Neural crest cell (in vitro differentiated cells): ENCODE results near the gene INPP4B. TPM values are rescaled to one million over a fixed set of nuclear protein-coding genes. Genes with fewer than 3 reads are reported as not detected.
"Not testable (repeated sequence)": the region's sequence is repeated elsewhere in the genome, so short reads cannot be mapped to it uniquely, and the experiment has no call there.

Source experiments
- DNase-seq: peaks from one replicate; pipeline ENCODE4 v3.0.0; 2021; ENCODE audit warnings: low read depth, mixed read lengths, low spot score
- H3K27ac Mint-ChIP-seq: one replicate; pipeline ENCODE4 v1.8.0; 2021; ENCODE audit warnings: mild to moderate bottlenecking, mixed read lengths; ENCODE audit not compliant: unreplicated experiment
- H3K27me3 Mint-ChIP-seq: 2 replicates; pipeline ENCODE4 v1.8.0; 2021; ENCODE audit warnings: low read depth, mild to moderate bottlenecking, mixed read lengths
- H3K36me3 Mint-ChIP-seq: 2 replicates; pipeline ENCODE4 v1.8.0; 2021; ENCODE audit warnings: low read depth, mild to moderate bottlenecking, mixed read lengths
- H3K4me1 Mint-ChIP-seq: 2 replicates; pipeline ENCODE4 v1.8.0; 2021; ENCODE audit warnings: mixed read lengths
- H3K4me3 Mint-ChIP-seq: one replicate; pipeline ENCODE4 v1.8.0; 2021; ENCODE audit warnings: mild to moderate bottlenecking, mixed read lengths
- H3K9me3 Mint-ChIP-seq: 2 replicates; pipeline ENCODE4 v1.8.0; 2021; ENCODE audit warnings: mixed read lengths
- total RNA-seq: library from RNA; stranded (reverse); gene quantifications from 2 replicates; pipeline ENCODE4 v1.2.1, GENCODE V29; 2021
- TF ChIP-seq, protein P1 (sequence below): fragments of 200-600 bp; sonication (generic); conservative IDR thresholded peaks from 2 replicates; pipeline ENCODE4 v1.5.0; 2021; ENCODE audit warnings: antibody characterized with exemption, mild to moderate bottlenecking

The INPP4B gene
- total RNA-seq, 1 donor from 2014 or later = 7.3 TPM

DNA sequence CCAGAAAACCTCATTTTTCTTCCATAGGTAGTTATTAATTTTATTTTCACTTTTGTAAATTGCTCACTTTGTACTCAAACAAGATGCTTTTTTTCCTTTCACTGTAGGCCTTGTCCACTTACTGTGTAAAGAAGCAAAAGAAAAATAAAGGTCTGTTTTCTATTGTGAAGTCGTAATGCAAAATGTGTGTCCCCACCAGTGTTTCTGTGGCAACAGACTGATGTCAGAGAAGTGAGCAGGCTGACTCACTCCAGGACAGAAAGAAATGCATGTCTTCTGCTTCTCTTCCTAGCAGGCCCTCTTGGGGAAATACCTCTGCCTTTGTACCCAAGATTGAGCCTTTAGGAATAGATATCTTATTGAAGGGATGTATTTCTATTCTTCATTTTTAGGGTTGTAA is 30.3 kb downstream of the INPP4B start:
- H3K27ac Mint-ChIP-seq = peak overlapping the region; percentile 16
- TF ChIP-seq, protein P1, sequence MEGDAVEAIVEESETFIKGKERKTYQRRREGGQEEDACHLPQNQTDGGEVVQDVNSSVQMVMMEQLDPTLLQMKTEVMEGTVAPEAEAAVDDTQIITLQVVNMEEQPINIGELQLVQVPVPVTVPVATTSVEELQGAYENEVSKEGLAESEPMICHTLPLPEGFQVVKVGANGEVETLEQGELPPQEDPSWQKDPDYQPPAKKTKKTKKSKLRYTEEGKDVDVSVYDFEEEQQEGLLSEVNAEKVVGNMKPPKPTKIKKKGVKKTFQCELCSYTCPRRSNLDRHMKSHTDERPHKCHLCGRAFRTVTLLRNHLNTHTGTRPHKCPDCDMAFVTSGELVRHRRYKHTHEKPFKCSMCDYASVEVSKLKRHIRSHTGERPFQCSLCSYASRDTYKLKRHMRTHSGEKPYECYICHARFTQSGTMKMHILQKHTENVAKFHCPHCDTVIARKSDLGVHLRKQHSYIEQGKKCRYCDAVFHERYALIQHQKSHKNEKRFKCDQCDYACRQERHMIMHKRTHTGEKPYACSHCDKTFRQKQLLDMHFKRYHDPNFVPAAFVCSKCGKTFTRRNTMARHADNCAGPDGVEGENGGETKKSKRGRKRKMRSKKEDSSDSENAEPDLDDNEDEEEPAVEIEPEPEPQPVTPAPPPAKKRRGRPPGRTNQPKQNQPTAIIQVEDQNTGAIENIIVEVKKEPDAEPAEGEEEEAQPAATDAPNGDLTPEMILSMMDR = no peak
- no peak for DNase-seq
- H3K36me3 Mint-ChIP-seq = no peaks in the 10 kb centered on the region
- H3K4me3 Mint-ChIP-seq = no peak overlapping the region
- no peaks in the 10 kb centered on the region for H3K9me3 Mint-ChIP-seq
- H3K27me3 Mint-ChIP-seq = no peaks in the 10 kb centered on the region
- peaks cover 5% of the 10 kb centered on the region for H3K4me1 Mint-ChIP-seq

DNA sequence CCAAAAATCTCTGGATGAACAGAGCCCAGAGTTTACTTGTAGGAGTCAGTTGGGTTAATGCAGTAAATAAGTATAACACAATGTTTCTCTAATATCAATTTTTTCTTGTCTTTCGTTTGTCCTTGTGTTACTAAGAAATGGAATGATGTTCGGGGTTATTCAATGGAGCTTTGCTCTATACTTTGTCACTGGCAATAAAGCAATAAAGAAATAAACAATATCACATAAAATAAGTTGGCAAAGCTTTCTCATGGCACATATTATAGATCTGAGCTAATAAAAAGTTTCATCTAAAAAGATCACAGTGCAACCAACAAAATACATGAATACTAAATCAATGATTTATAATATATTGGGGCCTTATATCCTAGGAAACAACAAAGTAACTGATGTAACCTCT is 32.7 kb downstream of the INPP4B start:
- Mint-ChIP-seq H3K27me3 (no peaks in the 10 kb centered on the region), H3K4me1 (peaks cover 5% of the 10 kb centered on the region), H3K36me3 (no peaks in the 10 kb centered on the region), H3K27ac (no peak overlapping the region), H3K9me3 (no peaks in the 10 kb centered on the region), H3K4me3 (no peak overlapping the region)
- no peak for DNase-seq
- TF ChIP-seq, protein P1 = no peak

DNA sequence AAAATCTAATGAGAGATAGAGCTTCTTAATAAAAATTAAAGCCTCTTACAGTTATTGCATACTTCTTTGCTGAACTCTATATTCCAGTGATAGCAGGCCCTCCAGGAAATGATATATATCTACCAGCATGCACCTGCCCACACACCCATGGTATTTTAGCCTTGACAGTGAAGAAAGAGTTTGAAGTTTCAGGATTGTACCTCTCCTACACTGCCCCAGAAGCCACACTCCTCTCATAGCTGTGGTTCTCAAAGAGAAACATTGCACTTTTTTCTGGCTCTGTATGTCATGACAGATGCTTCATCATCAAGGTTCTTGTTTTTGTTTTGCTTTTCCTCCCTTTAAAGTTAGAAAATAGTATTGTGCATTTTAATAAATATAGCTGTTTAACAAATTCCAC is 34.0 kb downstream of the INPP4B start:
- DNase-seq = no peak
- H3K36me3 Mint-ChIP-seq = no peaks in the 10 kb centered on the region
- no peaks in the 10 kb centered on the region for H3K9me3 Mint-ChIP-seq
- TF ChIP-seq, protein P1 = no peak
- no peak overlapping the region for H3K27ac Mint-ChIP-seq
- no peak overlapping the region for H3K4me3 Mint-ChIP-seq
- H3K27me3 Mint-ChIP-seq = no peaks in the 10 kb centered on the region
- H3K4me1 Mint-ChIP-seq = peaks cover 5% of the 10 kb centered on the region

DNA sequence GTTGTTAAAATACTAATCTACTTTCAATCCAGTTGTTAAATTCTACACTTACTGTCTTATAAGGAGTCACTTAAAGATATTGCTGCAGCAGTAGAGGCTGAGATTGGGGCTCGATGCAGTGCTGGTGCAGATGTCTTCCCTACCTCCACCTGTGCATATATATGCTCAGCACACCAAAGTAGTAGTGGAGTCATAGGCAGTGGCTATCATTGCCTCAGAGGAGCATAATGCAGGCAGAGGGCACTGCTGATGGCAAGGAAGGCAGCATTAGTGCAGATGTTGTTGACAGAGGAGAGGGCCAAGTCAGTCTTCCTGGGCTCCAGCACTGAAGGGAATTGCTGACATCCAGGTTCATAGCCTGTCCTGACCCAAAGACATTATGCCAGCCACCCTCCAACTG is 35.1 kb downstream of the INPP4B start:
- Mint-ChIP-seq H3K27ac (no peak overlapping the region), H3K27me3 (no peaks in the 10 kb centered on the region), H3K4me1 (peaks cover 4% of the 10 kb centered on the region), H3K9me3 (no peaks in the 10 kb centered on the region), H3K36me3 (no peaks in the 10 kb centered on the region), H3K4me3 (no peak overlapping the region)
- TF ChIP-seq, protein P1 = no peak
- no peak for DNase-seq

DNA sequence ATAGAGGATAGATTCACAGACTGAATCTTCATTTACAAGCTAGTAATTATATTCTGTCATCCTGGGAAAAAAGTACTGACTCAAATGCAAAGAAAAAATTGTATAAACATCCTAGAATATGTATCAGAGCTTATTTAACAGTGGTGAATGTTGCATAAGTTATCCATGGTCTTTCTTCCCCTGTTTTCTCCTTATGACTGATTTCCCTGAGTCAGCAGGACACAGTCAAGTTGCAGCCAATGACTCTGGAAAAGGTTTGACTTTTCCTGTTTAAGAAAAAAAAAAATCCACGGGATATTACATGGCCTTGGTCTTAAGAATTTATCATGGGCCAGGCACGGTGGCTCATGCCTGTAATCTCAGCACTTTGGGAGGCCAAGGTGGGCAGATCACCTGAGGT is 36.5 kb downstream of the INPP4B start:
- Mint-ChIP-seq H3K36me3 (no peaks in the 10 kb centered on the region), H3K4me3 (no peak overlapping the region), H3K9me3 (no peaks in the 10 kb centered on the region), H3K27me3 (no peaks in the 10 kb centered on the region), H3K4me1 (no peaks in the 10 kb centered on the region), H3K27ac (no peak overlapping the region)
- TF ChIP-seq, protein P1 = no peak
- DNase-seq = no peak

DNA sequence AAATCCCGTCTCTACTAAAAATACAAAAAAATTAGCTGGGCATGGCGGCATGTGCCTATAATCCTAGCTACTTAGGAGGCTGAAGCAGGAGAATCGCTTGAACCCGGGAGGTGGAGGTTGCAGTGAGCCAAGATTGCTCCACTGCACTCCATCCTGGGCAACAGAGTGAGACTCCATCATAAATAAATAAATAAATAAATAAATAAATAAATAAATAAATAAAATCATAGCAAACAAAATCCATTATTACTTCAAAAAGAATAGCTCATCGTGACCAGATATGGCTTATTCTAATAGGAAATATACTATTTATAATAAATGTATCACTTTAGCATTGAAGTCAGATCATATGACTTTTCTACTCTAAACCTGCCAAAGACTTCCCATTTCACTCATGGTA is 42.2 kb downstream of the INPP4B start:
- not testable (repeated sequence) for H3K4me3 Mint-ChIP-seq, H3K4me1 Mint-ChIP-seq, DNase-seq, H3K27me3 Mint-ChIP-seq, H3K9me3 Mint-ChIP-seq, H3K27ac Mint-ChIP-seq, H3K36me3 Mint-ChIP-seq
